IMR-90 (cell line): Measurements from ENCODE around the gene TNS3. TPM values are rescaled to one million over a fixed set of nuclear protein-coding genes. Genes with fewer than 3 reads are reported as not detected.
A peak's percentile ranks its signal among the peaks of the same experiment; 100 is the strongest.

ENCODE experiments used
- ATAC-seq: fragments of 200-7000 bp; cut with Tn5 transposase; 2 replicates; pipeline ENCODE4 v1.9.1; 2020; ENCODE audit warnings: low read depth, mild to moderate bottlenecking, moderate library complexity
- BruUV-seq: library from RNA; stranded (reverse); fragments of 400-500 nt; replicated peaks from 2 replicates; lab custom pipeline; 2021; lab: Mats Ljungman, UMichigan
- CTCF ChIA-PET: fragments of 300-600 bp; formaldehyde crosslinking; extraction: SDS; loops from one replicate; lab custom pipeline; 2021; ENCODE audit warnings: antibody characterized with exemption; lab: Yijun Ruan, JAX
- POLR2A ChIA-PET: fragments of 300-600 bp; sonication (Branson Sonifier 250); formaldehyde crosslinking; loops from one replicate; lab custom pipeline; 2022; ENCODE audit warnings: antibody characterized with exemption; ENCODE audit not compliant: unreplicated experiment; lab: Charles Lee
- DNase-seq: peaks from one replicate; pipeline ENCODE4 v3.0.0; 2013
- H2AFZ ChIP-seq: replicated peaks from 2 replicates; pipeline ENCODE3; 2013; ENCODE audit warnings: low read length, mild to moderate bottlenecking; ENCODE audit not compliant: poor library complexity
- H2AK5ac ChIP-seq: 2 replicates; pipeline ENCODE4 v1.6.1; 2013; ENCODE audit warnings: low read depth, low read length, inconsistent platforms
- H2AK9ac ChIP-seq: replicated peaks from 2 replicates; pipeline ENCODE3; 2013; ENCODE audit warnings: mild to moderate bottlenecking, low read depth, low read length, moderate library complexity; ENCODE audit not compliant: poor library complexity
- H2BK120ac ChIP-seq: 2 replicates; pipeline ENCODE4 v1.6.1; 2013; ENCODE audit warnings: low read depth, low read length, inconsistent platforms
- H2BK15ac ChIP-seq: 3 replicates; pipeline ENCODE4 v1.6.1; 2013; ENCODE audit warnings: low read depth, low read length, inconsistent platforms
- H2BK20ac ChIP-seq: 2 replicates; pipeline ENCODE4 v1.6.1; 2013; ENCODE audit warnings: low read depth, mild to moderate bottlenecking, inconsistent platforms, low read length, moderate library complexity
- H2BK5ac ChIP-seq: 2 replicates; pipeline ENCODE4 v1.6.1; 2013; ENCODE audit warnings: mild to moderate bottlenecking, low read depth, low read length, inconsistent platforms; ENCODE audit not compliant: poor library complexity, severe bottlenecking
- H3K14ac ChIP-seq: replicated peaks from 2 replicates; pipeline ENCODE4 v1.6.1; 2013; ENCODE audit warnings: low read depth, low read length, inconsistent platforms
- H3K18ac ChIP-seq: 2 replicates; pipeline ENCODE4 v1.6.1; 2013; ENCODE audit warnings: low read depth, low read length, control low read depth
- H3K23ac ChIP-seq: 2 replicates; pipeline ENCODE4 v1.6.1; 2013; ENCODE audit warnings: low read depth, low read length, inconsistent platforms
- H3K27ac ChIP-seq: 2 replicates; pipeline ENCODE4 v1.5.1; 2013; ENCODE audit warnings: mild to moderate bottlenecking, control low read depth, low read length; ENCODE audit not compliant: insufficient read depth
- H3K27me3 ChIP-seq: 2 replicates; pipeline ENCODE4 v1.6.1; 2013; ENCODE audit warnings: low read length; ENCODE audit not compliant: control insufficient read depth, insufficient read depth
- H3K36me3 ChIP-seq: 2 replicates; pipeline ENCODE4 v1.6.1; 2013; ENCODE audit warnings: low read length, mixed read lengths; ENCODE audit not compliant: control insufficient read depth, insufficient read depth
- H3K4ac ChIP-seq: 2 replicates; pipeline ENCODE4 v1.6.1; 2013; ENCODE audit warnings: low read depth, low read length, inconsistent platforms
- H3K4me1 ChIP-seq: 2 replicates; pipeline ENCODE4 v1.6.1; 2013; ENCODE audit warnings: low read length, mixed read lengths; ENCODE audit not compliant: control insufficient read depth, insufficient read depth
- H3K4me2 ChIP-seq: 2 replicates; pipeline ENCODE4 v1.6.1; 2013; ENCODE audit warnings: low read depth, mild to moderate bottlenecking, control low read depth, low read length, moderate library complexity
- H3K4me3 ChIP-seq: 2 replicates; pipeline ENCODE4 v1.5.1; 2013; ENCODE audit warnings: low read depth, mild to moderate bottlenecking, control low read depth, low read length, moderate library complexity; ENCODE audit not compliant: insufficient read depth
- H3K56ac ChIP-seq: 2 replicates; pipeline ENCODE4 v1.6.1; 2013; ENCODE audit warnings: low read length, inconsistent platforms; ENCODE audit not compliant: insufficient read depth; ENCODE audit errors: extremely low read depth
- H3K79me1 ChIP-seq, 2 experiments: 2 replicates each; pipeline ENCODE4 v1.6.1; 2013; ENCODE audit warnings: low read length in 2 of 2, inconsistent platforms in 1 of 2, low read depth in 1 of 2
- H3K9ac ChIP-seq: 2 replicates; pipeline ENCODE4 v1.6.1; 2013; ENCODE audit warnings: low read depth, low read length, control low read depth
- H3K9me1 ChIP-seq: 2 replicates; pipeline ENCODE4 v1.6.1; 2013; ENCODE audit warnings: low read length, inconsistent platforms; ENCODE audit not compliant: insufficient read depth
- H3K9me3 ChIP-seq: 2 replicates; pipeline ENCODE4 v1.6.1; 2013; ENCODE audit warnings: low read length; ENCODE audit not compliant: control insufficient read depth, insufficient read depth
- H4K20me1 ChIP-seq: 2 replicates; pipeline ENCODE4 v1.6.1; 2013; ENCODE audit warnings: low read length, inconsistent platforms; ENCODE audit not compliant: insufficient read depth
- H4K5ac ChIP-seq: 2 replicates; pipeline ENCODE4 v1.6.1; 2013; ENCODE audit warnings: mild to moderate bottlenecking, low read depth, low read length, control low read depth
- H4K8ac ChIP-seq, 2 experiments: 2 replicates each; pipeline ENCODE4 v1.6.1; 2013; ENCODE audit warnings: low read depth in 2 of 2, low read length in 2 of 2, control low read depth in 1 of 2, inconsistent platforms in 1 of 2
- H4K91ac ChIP-seq: 2 replicates; pipeline ENCODE4 v1.6.1; 2013; ENCODE audit warnings: low read depth, low read length, inconsistent platforms; ENCODE audit not compliant: insufficient read depth
- CEBPB ChIP-seq: IDR thresholded peaks from 2 replicates; pipeline ENCODE4 v1.6.1; 2012; ENCODE audit warnings: low read depth, low read length, improper control_type of control experiment
- CHD1 ChIP-seq: IDR thresholded peaks from 2 replicates; pipeline ENCODE4 v1.6.1; 2012; ENCODE audit warnings: low read depth, low read length, improper control_type of control experiment
- CTCF ChIP-seq: conservative IDR thresholded peaks from 2 replicates; pipeline ENCODE4 v1.5.1; 2012; ENCODE audit warnings: mild to moderate bottlenecking, low read depth, low read length, improper control_type of control experiment
- FOS ChIP-seq: fragments of 150-350 bp; IDR thresholded peaks from 2 replicates; pipeline ENCODE4 v1.6.1; 2016; ENCODE audit warnings: low read depth, low read length
- MAFK ChIP-seq: IDR thresholded peaks from 2 replicates; pipeline ENCODE4 v1.6.1; 2012; ENCODE audit warnings: low read depth, low read length, improper control_type of control experiment
- MAZ ChIP-seq: IDR thresholded peaks from 2 replicates; pipeline ENCODE4 v1.6.1; 2012; ENCODE audit warnings: low read depth, mild to moderate bottlenecking, low read length, improper control_type of control experiment, moderate library complexity, borderline replicate concordance
- MXI1 ChIP-seq: IDR thresholded peaks from 2 replicates; pipeline ENCODE4 v1.6.1; 2012; ENCODE audit warnings: low read depth, mild to moderate bottlenecking, low read length, moderate library complexity, borderline replicate concordance
- NFE2L2 ChIP-seq: fragments of 150-350 bp; IDR thresholded peaks from 2 replicates; pipeline ENCODE4 v1.6.1; 2016; ENCODE audit warnings: low read depth, mild to moderate bottlenecking, low read length
- POLR2A ChIP-seq: IDR thresholded peaks from 2 replicates; pipeline ENCODE4 v1.6.1; 2012; ENCODE audit warnings: mild to moderate bottlenecking, low read depth, low read length
- RAD21 ChIP-seq: IDR thresholded peaks from 2 replicates; pipeline ENCODE4 v1.6.1; 2012; ENCODE audit warnings: low read length, improper control_type of control experiment
- RCOR1 ChIP-seq: IDR thresholded peaks from 2 replicates; pipeline ENCODE4 v1.6.1; 2012; ENCODE audit warnings: mild to moderate bottlenecking, low read length, improper control_type of control experiment; ENCODE audit not compliant: insufficient replicate concordance
- RFX5 ChIP-seq: IDR thresholded peaks from 2 replicates; pipeline ENCODE4 v1.8.0; 2012; ENCODE audit warnings: low read depth, mild to moderate bottlenecking, low read length, moderate library complexity
- SMC3 ChIP-seq: fragments of 150-350 bp; IDR thresholded peaks from 2 replicates; pipeline ENCODE4 v1.6.1; 2016; ENCODE audit warnings: low read depth, mild to moderate bottlenecking, antibody characterized with exemption, low read length, moderate library complexity
- WGBS, 2 experiments: methylation state at CpG; one replicate each; pipeline versions ENCODE4 v1.1.5 to v1.1.7; 2013; ENCODE audit warnings: missing lambda C conversion rate in 2 of 2; ENCODE audit not compliant: insufficient read length in 1 of 2; ENCODE audit errors: extremely low coverage in 2 of 2; 5-methylcytosine and 5-hydroxymethylcytosine counted together
- dilution Hi-C: fragments of 300-500 bp; cut with HindIII; formaldehyde crosslinking; loops from one replicate; pipeline ENCODE4 v1.14.3; 2018; ENCODE audit warnings: low sequenced_read_pairs; ENCODE audit not compliant: unreplicated experiment
- in situ Hi-C: fragments of 300-500 bp; cut with MboI; formaldehyde crosslinking; loops from 3 replicates; pipeline ENCODE4 v1.14.3; 2019; ENCODE audit warnings: low sequenced_read_pairs, inconsistent platforms, mixed read lengths
- intact Hi-C: fragments of 100-400 bp; cut with micrococcal nuclease; formaldehyde crosslinking; loops from 2 replicates; pipeline ENCODE4 v1.10.0; 2022
- polyA plus RNA-seq, 3 experiments: library from polyadenylated mRNA; depleted of rRNA; stranded (reverse); fragments of >200 nt; gene quantifications; 2 replicates each; pipeline ENCODE4 v1.2.3, GENCODE V29; 2012; ENCODE audit warnings: low replicate concordance in 1 of 3
- total RNA-seq: library from RNA; depleted of rRNA; stranded (reverse); fragments of >200 nt; gene quantifications from 2 replicates; pipeline ENCODE4 v1.2.3, GENCODE V29; 2012
- TF ChIP-seq, protein P1 (sequence below): fragments of 150-350 bp; IDR thresholded peaks from 2 replicates; pipeline ENCODE4 v1.6.1; 2017; ENCODE audit warnings: mild to moderate bottlenecking, antibody characterized with exemption, low read length, low read depth
- TF ChIP-seq, protein P2 (sequence below): fragments of 150-350 bp; IDR thresholded peaks from 2 replicates; pipeline ENCODE4 v1.6.1; 2016; ENCODE audit warnings: low read depth, mild to moderate bottlenecking, low read length, moderate library complexity, borderline replicate concordance

Gene TNS3
- total and polyA plus RNA-seq, 2 of the 4 experiments (the other 2 are of a cell fraction) = 64.3 to 79.2 TPM

DNA sequence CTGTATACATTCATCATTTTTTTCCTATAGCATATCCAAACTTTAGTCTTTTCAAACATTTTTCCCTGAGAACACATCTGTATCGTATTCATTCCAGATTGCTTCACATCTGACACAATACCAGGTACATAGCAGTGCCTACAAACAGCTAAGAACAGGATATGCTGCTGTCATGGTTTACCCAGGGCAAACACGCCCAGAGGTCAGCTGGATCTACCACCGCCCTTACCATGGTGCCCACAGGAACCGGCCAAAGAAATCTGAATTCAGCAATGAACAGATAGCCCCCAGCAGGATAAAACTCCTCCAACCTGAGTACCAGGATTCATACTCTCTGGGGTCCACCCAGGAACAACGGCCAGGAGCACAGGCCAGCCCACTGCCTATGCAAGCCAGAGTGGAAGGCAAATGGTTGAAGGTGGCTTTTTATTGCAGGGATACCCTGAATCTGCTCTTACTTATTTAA lies 43.0 kb downstream of the TNS3 start:
- no peak overlapping the region; the same call in 1 of the 2 replicates for H3K4me2 ChIP-seq
- H3K79me1 ChIP-seq = peaks cover 47 to 94% of the 10 kb centered on the region in 2 experiments
- ChIA-PET POLR2A (no interaction called here), CTCF (interaction anchor here (0.5 kb wide), 1 partner anchor 42 kb away, joined by 3 read pairs; no protein-coding TSS in a partner anchor)
- no peak overlapping the region for H2BK5ac ChIP-seq
- peak overlapping the region; percentile 64; the same call in 1 of the 2 replicates for H4K91ac ChIP-seq
- no peak for DNase-seq
- no peak overlapping the region for H3K56ac ChIP-seq
- intact Hi-C loops (no loop called here), in situ Hi-C loops (no loop called here), dilution Hi-C loops (no loop called here)
- no peaks in the 10 kb centered on the region for H3K9me3 ChIP-seq
- peaks cover 75% of the 10 kb centered on the region for H4K20me1 ChIP-seq
- peaks cover 44% of the 10 kb centered on the region for H3K9me1 ChIP-seq
- H3K27me3 ChIP-seq = no peaks in the 10 kb centered on the region
- H3K4me1 ChIP-seq = peaks cover 46% of the 10 kb centered on the region
- H3K9ac ChIP-seq = peak overlapping the region; percentile 16; the same call in 1 of the 2 replicates
- H2AK5ac ChIP-seq = peak overlapping the region; percentile 41; the same call in 1 of the 2 replicates
- peak overlapping the region; percentile 21 for H3K23ac ChIP-seq
- no peak overlapping the region for H2AFZ ChIP-seq
- peak overlapping the region; percentile 42 for H3K4ac ChIP-seq
- H4K5ac ChIP-seq = no peak overlapping the region; the same call in 1 of the 2 replicates
- peak overlapping the region; percentile 30 for H2AK9ac ChIP-seq
- peaks cover 5% of the 10 kb centered on the region; the same call in 1 of the 2 replicates for H3K36me3 ChIP-seq
- H3K27ac ChIP-seq = no peak overlapping the region
- peak overlapping the region; percentile 20 to 73; a peak in 2 of 4 replicates for H4K8ac ChIP-seq
- WGBS, 2 experiments = no CpG with 5 or more reads among the region's 5 CpGs
- no peak overlapping the region; the same call in 1 of the 2 replicates for H3K14ac ChIP-seq
- TF ChIP-seq RFX5 (no peak), RAD21 (no peak), CTCF (no peak), MAFK (no peak), CEBPB (no peak), POLR2A (no peak), NFE2L2 (no peak), SMC3 (no peak), MXI1 (no peak), RCOR1 (no peak), CHD1 (no peak), MAZ (no peak), FOS (no peak)
- TF ChIP-seq, protein P1, sequence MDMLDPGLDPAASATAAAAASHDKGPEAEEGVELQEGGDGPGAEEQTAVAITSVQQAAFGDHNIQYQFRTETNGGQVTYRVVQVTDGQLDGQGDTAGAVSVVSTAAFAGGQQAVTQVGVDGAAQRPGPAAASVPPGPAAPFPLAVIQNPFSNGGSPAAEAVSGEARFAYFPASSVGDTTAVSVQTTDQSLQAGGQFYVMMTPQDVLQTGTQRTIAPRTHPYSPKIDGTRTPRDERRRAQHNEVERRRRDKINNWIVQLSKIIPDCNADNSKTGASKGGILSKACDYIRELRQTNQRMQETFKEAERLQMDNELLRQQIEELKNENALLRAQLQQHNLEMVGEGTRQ = no peak
- TF ChIP-seq, protein P2, sequence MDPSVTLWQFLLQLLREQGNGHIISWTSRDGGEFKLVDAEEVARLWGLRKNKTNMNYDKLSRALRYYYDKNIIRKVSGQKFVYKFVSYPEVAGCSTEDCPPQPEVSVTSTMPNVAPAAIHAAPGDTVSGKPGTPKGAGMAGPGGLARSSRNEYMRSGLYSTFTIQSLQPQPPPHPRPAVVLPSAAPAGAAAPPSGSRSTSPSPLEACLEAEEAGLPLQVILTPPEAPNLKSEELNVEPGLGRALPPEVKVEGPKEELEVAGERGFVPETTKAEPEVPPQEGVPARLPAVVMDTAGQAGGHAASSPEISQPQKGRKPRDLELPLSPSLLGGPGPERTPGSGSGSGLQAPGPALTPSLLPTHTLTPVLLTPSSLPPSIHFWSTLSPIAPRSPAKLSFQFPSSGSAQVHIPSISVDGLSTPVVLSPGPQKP = no peak
- no peak overlapping the region for H3K4me3 ChIP-seq
- no TSS peak for BruUV-seq
- ATAC-seq = no peak
- H3K18ac ChIP-seq = no peak overlapping the region; the same call in 1 of the 2 replicates
- H2BK120ac ChIP-seq = peak overlapping the region; percentile 45
- peak overlapping the region; percentile 75; the same call in 1 of the 2 replicates for H2BK20ac ChIP-seq
- peak overlapping the region; percentile 45; the same call in 1 of the 3 replicates for H2BK15ac ChIP-seq
